Measurements from ENCODE around the gene ARHGAP19.

DNA sequence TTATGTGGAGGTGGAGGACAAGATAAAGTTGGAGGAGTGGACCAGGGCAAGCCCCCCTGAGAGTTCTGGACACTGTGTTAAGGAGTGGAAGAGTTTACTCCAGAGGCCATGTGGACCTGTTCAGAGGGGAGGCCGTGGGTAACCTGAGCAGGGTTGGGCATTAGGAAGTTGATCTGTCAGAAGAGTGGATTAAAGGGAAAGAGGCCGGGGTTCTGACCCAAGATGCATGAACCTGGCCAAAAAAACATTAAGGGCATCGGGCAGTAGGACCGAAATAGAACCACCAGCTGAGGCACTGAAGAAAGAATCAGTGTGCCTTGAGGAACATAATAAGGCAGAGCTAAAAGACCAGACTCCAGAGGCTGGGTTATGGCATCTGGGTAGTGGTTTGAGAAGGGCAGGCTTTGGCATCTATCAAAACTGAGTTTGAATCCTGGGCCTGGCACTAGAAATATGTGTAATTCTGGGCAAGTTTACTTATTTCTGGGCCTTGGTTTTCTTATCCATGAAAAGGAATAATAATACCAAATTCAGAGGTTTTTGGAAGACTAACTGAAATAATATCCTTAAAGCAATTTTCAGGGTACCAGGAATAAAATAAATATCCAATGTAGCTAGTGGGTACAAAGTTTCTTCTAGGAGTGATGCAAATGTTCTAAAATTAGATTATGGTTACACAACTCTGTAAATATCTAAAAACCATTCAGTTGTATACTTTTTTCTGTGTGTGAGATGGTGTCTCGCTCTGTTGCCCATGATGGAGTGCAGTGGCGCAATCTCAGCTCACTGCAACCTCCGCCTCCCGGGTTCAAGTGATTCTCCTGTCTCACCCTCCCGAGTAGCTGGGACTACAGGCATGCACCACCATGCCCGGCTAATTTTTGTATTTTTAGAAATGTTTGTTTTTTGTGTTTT, 15.7 kb upstream of the ARHGAP19 start:
- TF ChIP-seq POLR2AphosphoS5 (IDR thresholded peaks at IDR 0.05; ENCODE audit: low read depth, low read length) (no peak), POLR2A (IDR thresholded peaks at IDR 0.05; ENCODE audit: low read depth, low read length) (no peak)

Data from GM12892 (cell line).